ENCODE measurements around the gene SLC7A4. TPM values are rescaled to one million over a fixed set of nuclear protein-coding genes. Genes with fewer than 3 reads are reported as not detected.

The SLC7A4 gene
- total and polyA plus RNA-seq, 2 donors (not counting 1 experiment from before 2014, with no cell fraction given), result not detected

DNA sequence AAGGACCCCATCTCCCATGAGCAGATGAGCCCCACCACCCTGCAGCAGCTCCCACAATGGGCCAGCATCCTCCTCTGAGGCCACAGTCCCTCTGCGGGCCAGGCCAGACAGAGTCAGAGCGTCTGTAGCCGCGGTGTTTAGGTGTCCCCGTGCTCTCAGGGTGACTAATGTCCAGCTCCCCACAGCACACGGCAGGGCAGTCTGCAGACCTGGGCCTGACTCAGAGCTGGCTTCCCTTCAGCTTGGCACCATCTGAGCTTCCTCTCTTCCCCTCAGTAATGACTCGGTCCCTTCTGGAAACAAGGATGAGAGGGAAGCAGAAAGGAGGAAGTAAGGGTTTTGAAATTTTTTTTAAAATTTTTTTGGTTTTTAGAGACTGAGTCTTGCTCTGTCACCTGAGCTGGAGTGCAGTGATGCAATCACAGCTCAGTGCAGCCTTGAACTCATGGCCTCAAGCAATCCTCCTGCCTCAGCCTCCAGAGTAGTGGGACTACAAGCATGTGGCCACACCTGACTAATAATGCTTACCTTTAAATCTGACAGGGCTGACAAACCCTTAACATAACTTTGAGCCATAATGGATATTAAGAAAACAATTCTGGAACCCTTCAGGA is 41.8 kb upstream of the SLC7A4 start:
- intact Hi-C loops (cut with micrococcal nuclease), result no loop called here
- TF ChIP-seq, protein P1, sequence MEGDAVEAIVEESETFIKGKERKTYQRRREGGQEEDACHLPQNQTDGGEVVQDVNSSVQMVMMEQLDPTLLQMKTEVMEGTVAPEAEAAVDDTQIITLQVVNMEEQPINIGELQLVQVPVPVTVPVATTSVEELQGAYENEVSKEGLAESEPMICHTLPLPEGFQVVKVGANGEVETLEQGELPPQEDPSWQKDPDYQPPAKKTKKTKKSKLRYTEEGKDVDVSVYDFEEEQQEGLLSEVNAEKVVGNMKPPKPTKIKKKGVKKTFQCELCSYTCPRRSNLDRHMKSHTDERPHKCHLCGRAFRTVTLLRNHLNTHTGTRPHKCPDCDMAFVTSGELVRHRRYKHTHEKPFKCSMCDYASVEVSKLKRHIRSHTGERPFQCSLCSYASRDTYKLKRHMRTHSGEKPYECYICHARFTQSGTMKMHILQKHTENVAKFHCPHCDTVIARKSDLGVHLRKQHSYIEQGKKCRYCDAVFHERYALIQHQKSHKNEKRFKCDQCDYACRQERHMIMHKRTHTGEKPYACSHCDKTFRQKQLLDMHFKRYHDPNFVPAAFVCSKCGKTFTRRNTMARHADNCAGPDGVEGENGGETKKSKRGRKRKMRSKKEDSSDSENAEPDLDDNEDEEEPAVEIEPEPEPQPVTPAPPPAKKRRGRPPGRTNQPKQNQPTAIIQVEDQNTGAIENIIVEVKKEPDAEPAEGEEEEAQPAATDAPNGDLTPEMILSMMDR (IDR thresholded peaks at IDR 0.05), result no peak
- TF ChIP-seq EZH2 (IDR thresholded peaks at IDR 0.05; ENCODE audit: borderline replicate concordance, insufficient read depth, low read depth, low read length, poor library complexity, severe bottlenecking), result no peak
- no peaks in the 10 kb centered on the region for H4K20me1 ChIP-seq (ENCODE audit: control insufficient read depth, insufficient read depth, low read length, poor library complexity, severe bottlenecking)
- H3K27me3 ChIP-seq (replicated peaks in 1 of 4; ENCODE audit: control extremely low read depth in 1 of 4, control insufficient read depth in 3 of 4, insufficient read depth in 4 of 4, low read length in 3 of 4), result peaks cover 0 to 5% (median 0%) of the 10 kb centered on the region in 4 experiments
- no peak overlapping the region for H3K9ac ChIP-seq (ENCODE audit: low read length)
- no peaks in the 10 kb centered on the region for H3K79me2 ChIP-seq (ENCODE audit: control insufficient read depth, insufficient read depth, low read length)
- no peaks in the 10 kb centered on the region for H3K4me1 ChIP-seq (ENCODE audit: control insufficient read depth in 2 of 2, insufficient read depth in 2 of 2, low read length in 2 of 2)
- Mint-ChIP-seq H3K4me1 (no peaks in the 10 kb centered on the region), H3K9me3 (ENCODE audit: insufficient read depth) (no peaks in the 10 kb centered on the region), H3K4me3 (no peak overlapping the region), H3K27me3 (peaks cover 4% of the 10 kb centered on the region), H3K27ac (no peak overlapping the region)
- no peak overlapping the region for H3K27ac ChIP-seq (ENCODE audit: low read length in 2 of 2)
- H3K4me2 ChIP-seq (replicated peaks; ENCODE audit: low read depth, low read length, poor library complexity, severe bottlenecking), result no peak overlapping the region
- POLR2A ChIA-PET, result no interaction called here
- CTCF ChIA-PET, result no interaction called here
- ATAC-seq (ENCODE audit: low read depth), result no peak
- DNase-seq, result no peak
- H3K4me3 ChIP-seq (ENCODE audit: control extremely low read depth in 1 of 5, extremely low read depth in 1 of 5, insufficient read depth in 1 of 5, low read depth in 2 of 5, low read length in 4 of 5), result no peak overlapping the region
- WGBS (ENCODE audit: insufficient coverage), result 77% methylated on average over 6 of the region's 7 CpGs
- H3K36me3 ChIP-seq (replicated peaks in 1 of 2; ENCODE audit: control extremely low read depth in 1 of 2, control insufficient read depth in 1 of 2, extremely low read depth in 1 of 2, insufficient read depth in 2 of 2, low read length in 1 of 2), result no peaks in the 10 kb centered on the region
- H2AFZ ChIP-seq (ENCODE audit: insufficient read depth, low read depth, low read length, poor library complexity, severe bottlenecking), result no peak overlapping the region
- H3K9me3 ChIP-seq (ENCODE audit: control extremely low read depth in 1 of 3, control insufficient read depth in 2 of 3, insufficient read depth in 1 of 3, low read length in 2 of 3), result peaks cover 0 to 4% (median 0%) of the 10 kb centered on the region in 3 donors

DNA sequence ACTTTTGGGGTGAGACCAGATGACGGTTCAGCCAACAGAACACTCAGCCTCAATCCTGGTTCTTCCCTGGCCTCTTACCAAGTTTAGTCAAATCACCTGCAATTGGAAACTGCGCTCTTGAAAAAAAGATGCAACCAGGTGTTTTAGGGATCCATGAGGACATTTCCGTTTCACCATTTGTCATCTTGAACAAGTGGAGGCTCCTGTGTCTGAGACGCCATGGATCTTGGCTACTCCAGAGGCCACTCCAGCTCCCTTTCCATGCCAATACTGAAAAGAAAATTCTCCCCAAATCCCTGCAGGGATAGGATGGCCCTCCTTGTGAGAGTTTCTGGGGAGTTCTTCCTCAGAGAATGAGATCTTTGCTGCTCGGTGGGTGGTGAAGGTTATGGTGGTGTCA is 41.1 kb upstream of the SLC7A4 start:
- H3K27me3 ChIP-seq (replicated peaks in 1 of 4; ENCODE audit: control extremely low read depth in 1 of 4, control insufficient read depth in 3 of 4, insufficient read depth in 4 of 4, low read length in 3 of 4), result peaks cover 0 to 5% (median 0%) of the 10 kb centered on the region in 4 experiments
- no peaks in the 10 kb centered on the region for H3K4me1 Mint-ChIP-seq
- ATAC-seq (ENCODE audit: low read depth) (no peak), DNase-seq (no peak)
- no peak overlapping the region for H3K9ac ChIP-seq (ENCODE audit: low read length)
- intact Hi-C loops (cut with micrococcal nuclease), result no loop called here
- H3K27ac Mint-ChIP-seq, result no peak overlapping the region
- ChIA-PET CTCF (no interaction called here), POLR2A (no interaction called here)
- H3K9me3 Mint-ChIP-seq (ENCODE audit: insufficient read depth), result no peaks in the 10 kb centered on the region
- H3K4me2 ChIP-seq (replicated peaks; ENCODE audit: low read depth, low read length, poor library complexity, severe bottlenecking), result no peak overlapping the region
- WGBS (ENCODE audit: insufficient coverage), result 94% methylated on average over 5 of the region's 5 CpGs
- H3K36me3 ChIP-seq (replicated peaks in 1 of 2; ENCODE audit: control extremely low read depth in 1 of 2, control insufficient read depth in 1 of 2, extremely low read depth in 1 of 2, insufficient read depth in 2 of 2, low read length in 1 of 2), result no peaks in the 10 kb centered on the region
- H3K9me3 ChIP-seq (ENCODE audit: control extremely low read depth in 1 of 3, control insufficient read depth in 2 of 3, insufficient read depth in 1 of 3, low read length in 2 of 3), result peaks cover 0 to 4% (median 0%) of the 10 kb centered on the region in 3 donors
- no peaks in the 10 kb centered on the region for H4K20me1 ChIP-seq (ENCODE audit: control insufficient read depth, insufficient read depth, low read length, poor library complexity, severe bottlenecking)
- TF ChIP-seq, protein P1 (IDR thresholded peaks at IDR 0.05), result no peak
- TF ChIP-seq EZH2 (IDR thresholded peaks at IDR 0.05; ENCODE audit: borderline replicate concordance, insufficient read depth, low read depth, low read length, poor library complexity, severe bottlenecking), result no peak
- no peak overlapping the region for H3K27ac ChIP-seq (ENCODE audit: low read length in 2 of 2)
- no peak overlapping the region for H3K4me3 ChIP-seq (ENCODE audit: control extremely low read depth in 1 of 5, extremely low read depth in 1 of 5, insufficient read depth in 1 of 5, low read depth in 2 of 5, low read length in 4 of 5)
- no peak overlapping the region for H2AFZ ChIP-seq (ENCODE audit: insufficient read depth, low read depth, low read length, poor library complexity, severe bottlenecking)
- H3K27me3 Mint-ChIP-seq, result peaks cover 4% of the 10 kb centered on the region
- no peaks in the 10 kb centered on the region for H3K4me1 ChIP-seq (ENCODE audit: control insufficient read depth in 2 of 2, insufficient read depth in 2 of 2, low read length in 2 of 2)
- H3K4me3 Mint-ChIP-seq, result no peak overlapping the region
- no peaks in the 10 kb centered on the region for H3K79me2 ChIP-seq (ENCODE audit: control insufficient read depth, insufficient read depth, low read length)

Data from B cell (primary cell).